HG02970 (cell line): Measurements from ENCODE around the gene APEH.
"Not testable (repeated sequence)": the region's sequence is repeated elsewhere in the genome, so short reads cannot be mapped to it uniquely, and the experiment has no call there.

Source experiments
- ATAC-seq: cut with Tn5 transposase; IDR thresholded peaks from one replicate; pipeline ENCODE4 v1.9.1; 2021; ENCODE audit warnings: mild to moderate bottlenecking, moderate library complexity, moderate number of reproducible peaks; ENCODE audit not compliant: unreplicated experiment, low FRiP score

APEH gene

GRCh38 chr3:49688338-49689045 is 14.3 kb downstream of the APEH start:
- peak; percentile 3 for ATAC-seq

- ATAC-seq, result peak; percentile 65
These were observed 15.1 kb downstream of the APEH start, which contains the start of the genes MST1 and RNF123 for GRCh38 chr3:49689046-49689907. TSS of gene MST1 (minus strand) at chr3:49689474. CDS start at chr3:49688691, 783 bp downstream. TSS of gene RNF123 (plus strand) at chr3:49689557. CDS start at chr3:49691166, 1,609 bp downstream.

GRCh38 chr3:49689908-49690624 is 15.9 kb downstream of the APEH start:
- ATAC-seq, result not testable (repeated sequence)

GRCh38 chr3:49690856-49691255 is 16.7 kb downstream of the APEH start:
- not testable (repeated sequence) for ATAC-seq

GRCh38 chr3:49691481-49691880 is 17.3 kb downstream of the APEH start:
- not testable (repeated sequence) for ATAC-seq

GRCh38 chr3:49694409-49695070 is 20.4 kb downstream of the APEH start:
- not testable (repeated sequence) for ATAC-seq

GRCh38 chr3:49695350-49696015 is 21.3 kb downstream of the APEH start:
- not testable (repeated sequence) for ATAC-seq

GRCh38 chr3:49699281-49699979 is 25.3 kb downstream of the APEH start:
- no peak for ATAC-seq

- no peak for ATAC-seq
These were observed 25.9 kb downstream of the APEH start for GRCh38 chr3:49700014-49700413.

GRCh38 chr3:49700453-49701128 is 26.4 kb downstream of the APEH start:
- no peak for ATAC-seq

- no peak for ATAC-seq
These were observed 27.4 kb downstream of the APEH start for GRCh38 chr3:49701388-49702077.

GRCh38 chr3:49702672-49703071 is 28.5 kb downstream of the APEH start:
- ATAC-seq, result no peak

- no peak for ATAC-seq
These were observed 29.3 kb downstream of the APEH start for GRCh38 chr3:49703443-49703927.

- no peak for ATAC-seq
These were observed 29.8 kb downstream of the APEH start for GRCh38 chr3:49703956-49704355.

- no peak for ATAC-seq
These were observed 30.5 kb downstream of the APEH start for GRCh38 chr3:49704629-49705028.

- ATAC-seq, result no peak
These were observed 31.3 kb downstream of the APEH start for GRCh38 chr3:49705390-49705960.

- ATAC-seq, result no peak
These were observed 32.4 kb downstream of the APEH start for GRCh38 chr3:49706456-49707112.
